ENCODE results near the gene EPC2. TPM values are rescaled to one million over a fixed set of nuclear protein-coding genes. Genes with fewer than 3 reads are reported as not detected.

The EPC2 gene
- total RNA-seq, 1 experiment from 2014 or later, result 30.2 TPM

- POLR2A ChIA-PET, result interaction anchor here (0.6 to 0.7 kb wide), 2 partner anchors 157 to 1675 kb away, joined by 6 to 7 read pairs; no protein-coding TSS in a partner anchor
- TF ChIP-seq REST (IDR thresholded peaks at IDR 0.05; ENCODE audit: insufficient read depth in 1 of 2, low read depth in 2 of 2, low read length in 1 of 2) (no peak), POLR2AphosphoS5 (IDR thresholded peaks at IDR 0.05; ENCODE audit: low read depth, low read length) (no peak), TCF7L2 (IDR thresholded peaks at IDR 0.05; ENCODE audit: low read depth, low read length) (no peak)
- CTCF ChIA-PET, result no interaction called here
These were observed 95.0 kb downstream of the EPC2 start for GRCh38 chr2:148739454-148740105.

GRCh38 chr2:148742373-148742772 lies 97.8 kb downstream of the EPC2 start:
- ChIA-PET CTCF (no interaction called here), POLR2A (no interaction called here)
- DNase-seq (ENCODE audit: low read depth, low spot score) (no peak), ATAC-seq (no peak)
- H3K4me1 ChIP-seq (ENCODE audit: control insufficient read depth, insufficient read depth, low read length), result no peaks in the 10 kb centered on the region
- H3K4me3 ChIP-seq (ENCODE audit: low read depth in 2 of 2, low read length in 2 of 2), result no peak overlapping the region
- no peaks in the 10 kb centered on the region for H3K27me3 ChIP-seq (ENCODE audit: control insufficient read depth, insufficient read depth, low read length)
- no peak overlapping the region for H3K27ac ChIP-seq (ENCODE audit: low read length)
- H3K9me3 ChIP-seq (ENCODE audit: control insufficient read depth, insufficient read depth, low read depth, low read length), result no peaks in the 10 kb centered on the region
- H3K36me3 ChIP-seq (ENCODE audit: control insufficient read depth, insufficient read depth, low read length), result no peaks in the 10 kb centered on the region
- in situ Hi-C loops (cut with HindIII; ENCODE audit: low pct_unique_long_range_greater_than_20kb, low sequenced_read_pairs) (no loop called here), intact Hi-C loops (cut with micrococcal nuclease; ENCODE audit: unreplicated experiment) (no loop called here)
- no peak for TF ChIP-seq SIN3A (IDR thresholded peaks at IDR 0.05; ENCODE audit: borderline replicate concordance, insufficient read depth, low read depth, low read length)
- TF ChIP-seq POLR2AphosphoS5 (IDR thresholded peaks at IDR 0.05; ENCODE audit: low read depth, low read length), result no peak
- no peak for TF ChIP-seq CTCF (IDR thresholded peaks at IDR 0.05)
- TF ChIP-seq TCF7L2 (IDR thresholded peaks at IDR 0.05; ENCODE audit: low read depth, low read length), result no peak
- no peak for TF ChIP-seq REST (IDR thresholded peaks at IDR 0.05; ENCODE audit: insufficient read depth in 1 of 2, low read depth in 2 of 2, low read length in 1 of 2)
- no TSS peak for BruUV-seq (replicated peaks)

More at GRCh38 chr2:148739454-148740105, 95.0 kb downstream of the EPC2 start:
- in situ Hi-C loops (cut with HindIII; ENCODE audit: low pct_unique_long_range_greater_than_20kb, low sequenced_read_pairs), result no loop called here
- no peaks in the 10 kb centered on the region for H3K36me3 ChIP-seq (ENCODE audit: control insufficient read depth, insufficient read depth, low read length)
- intact Hi-C loops (cut with micrococcal nuclease; ENCODE audit: unreplicated experiment), result no loop called here
- H3K4me1 ChIP-seq (ENCODE audit: control insufficient read depth, insufficient read depth, low read length), result no peaks in the 10 kb centered on the region
- H3K27ac ChIP-seq (ENCODE audit: low read length), result no peak overlapping the region
- BruUV-seq (replicated peaks), result no TSS peak
- no peaks in the 10 kb centered on the region for H3K9me3 ChIP-seq (ENCODE audit: control insufficient read depth, insufficient read depth, low read depth, low read length)
- DNase-seq (ENCODE audit: low read depth, low spot score), result no peak
- no peak for ATAC-seq
- no peaks in the 10 kb centered on the region for H3K27me3 ChIP-seq (ENCODE audit: control insufficient read depth, insufficient read depth, low read length)
- H3K4me3 ChIP-seq (ENCODE audit: low read depth in 2 of 2, low read length in 2 of 2), result no peak overlapping the region
